Mononuclear cell (primary cell): ENCODE data around the gene WFDC1. TPM values are rescaled to one million over a fixed set of nuclear protein-coding genes. Genes with fewer than 3 reads are reported as not detected.

ENCODE experiments used
- H3K27me3 ChIP-seq: 2 replicates; pipeline ENCODE4 v1.6.0; 2011; ENCODE audit warnings: low read length, control low read depth; ENCODE audit not compliant: insufficient read depth
- H3K4me1 ChIP-seq: 2 replicates; pipeline ENCODE4 v1.5.1; 2011; ENCODE audit warnings: mild to moderate bottlenecking, low read length, control low read depth; ENCODE audit not compliant: insufficient read depth
- H3K4me3 ChIP-seq: 2 replicates; pipeline ENCODE4 v1.5.1; 2011; ENCODE audit warnings: mild to moderate bottlenecking, low read length, moderate library complexity
- H3K9me3 ChIP-seq: 2 replicates; pipeline ENCODE4 v1.5.1; 2011; ENCODE audit warnings: low read depth, mild to moderate bottlenecking, control low read depth, low read length
- total RNA-seq: library from RNA; depleted of rRNA; stranded (reverse); fragments of >200 nt; gene quantifications from one replicate; pipeline ENCODE4 v1.2.3, GENCODE V29; 2012

The WFDC1 gene
- total RNA-seq, 1 donor: 0.10 TPM

GRCh38 chr16:84378567-84378966, 83.9 kb downstream of the WFDC1 start:
- H3K4me3 ChIP-seq: no peak overlapping the region
- no peaks in the 10 kb centered on the region for H3K4me1 ChIP-seq
- no peaks in the 10 kb centered on the region for H3K9me3 ChIP-seq

GRCh38 chr16:84379008-84379708, 84.5 kb downstream of the WFDC1 start:
- Histone ChIP-seq H3K27me3 (no peaks in the 10 kb centered on the region), H3K4me3 (no peak overlapping the region), H3K4me1 (no peaks in the 10 kb centered on the region), H3K9me3 (no peaks in the 10 kb centered on the region)

More at GRCh38 chr16:84378567-84378966, 83.9 kb downstream of the WFDC1 start:
- H3K27me3 ChIP-seq: no peaks in the 10 kb centered on the region

Other genes with a start within 250 kb of the WFDC1 start
- 89.3 TPM for gene MBTPS1, start 177.9 kb upstream of the WFDC1 start, total RNA-seq
- 12.0 TPM for gene HSDL1, start 149.7 kb upstream of the WFDC1 start, total RNA-seq
- gene DNAAF1, start 149.6 kb upstream of the WFDC1 start, total RNA-seq: 25.3 TPM
- 21.3 TPM for gene TAF1C, start 107.8 kb upstream of the WFDC1 start, total RNA-seq
- gene ADAD2, start 103.7 kb upstream of the WFDC1 start, total RNA-seq: not detected
- gene KCNG4, start 54.9 kb upstream of the WFDC1 start, total RNA-seq: not detected
- not detected for gene ATP2C2, start 73.7 kb downstream of the WFDC1 start, total RNA-seq
- 1.8 TPM for gene MEAK7, start 209.8 kb downstream of the WFDC1 start, total RNA-seq